22Rv1 (cell line): ENCODE measurements around the gene ENDOG.

Experiments
- CTCF ChIP-seq: fragments of 450-650 bp; IDR thresholded peaks from 2 replicates; pipeline ENCODE4 v1.5.1; 2017; ENCODE audit warnings: mild to moderate bottlenecking
- ZFX ChIP-seq: fragments of 450-650 bp; IDR thresholded peaks from 2 replicates; pipeline ENCODE4 v1.6.1; 2017; ENCODE audit warnings: antibody characterized with exemption, borderline replicate concordance

DNA sequence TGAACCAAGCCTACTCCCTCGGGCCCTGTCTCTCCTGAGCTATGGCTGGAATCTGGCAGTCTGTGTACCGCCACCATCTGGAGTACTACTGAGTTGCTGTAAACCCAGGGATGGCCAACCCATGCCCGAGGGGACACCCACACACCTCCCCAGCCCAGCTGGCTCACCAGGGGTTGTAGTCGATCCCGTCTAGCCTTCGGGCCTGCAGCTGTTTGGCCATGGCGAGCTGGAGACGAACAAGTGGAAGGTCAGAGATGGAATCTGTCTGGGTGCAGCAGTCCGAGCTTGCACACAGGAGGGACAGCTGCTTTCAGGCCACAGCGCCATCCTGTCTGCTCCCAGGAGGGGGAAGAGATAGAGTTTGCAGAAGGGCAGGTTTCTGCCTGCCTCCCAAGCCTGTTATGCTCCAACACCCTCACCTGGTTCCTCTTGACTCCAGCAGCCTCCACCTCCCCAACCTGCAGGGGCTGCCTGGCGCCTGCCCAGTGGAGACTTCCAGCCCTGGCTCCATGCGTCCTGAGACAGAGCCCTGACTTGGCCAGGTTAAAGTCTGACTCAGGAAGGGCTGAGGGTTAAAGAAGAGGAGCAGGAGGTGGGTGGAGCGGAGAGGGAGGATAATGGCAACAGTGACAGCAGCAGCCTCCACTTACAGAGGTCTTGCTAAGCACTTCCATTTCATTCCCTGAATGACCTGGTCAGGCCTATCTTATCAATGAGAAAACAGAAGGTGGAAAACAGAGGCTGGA lies 27.1 kb downstream of the ENDOG start:
- TF ChIP-seq CTCF (no peak; the same call in 1 of the 2 replicates), ZFX (no peak)
